Lung (tissue), 12 donors: Measurements from ENCODE around the gene FAM193A. TPM values are rescaled to one million over a fixed set of nuclear protein-coding genes. Genes with fewer than 3 reads are reported as not detected.
A peak's percentile ranks its signal among the peaks of the same experiment; 100 is the strongest.

Source experiments
- ATAC-seq: fragments of 200-7000 bp; cut with Tn5 transposase; one replicate; pipeline ENCODE4 v1.9.1; 2020; ENCODE audit warnings: moderate number of reproducible peaks; ENCODE audit not compliant: insufficient read depth, low FRiP score
- DNase-seq, 3 donors: peaks; one replicate each; pipeline ENCODE4 v3.0.0-alpha.2; 2013 to 2017
- H3K27ac ChIP-seq, 2 donors: one replicate each; pipeline ENCODE4 v1.5.1; 2013; ENCODE audit warnings: mild to moderate bottlenecking in 2 of 2, moderate library complexity in 2 of 2, control low read depth in 1 of 2, inconsistent platforms in 1 of 2, low read depth in 1 of 2, low read length in 1 of 2
- H3K27me3 ChIP-seq, 3 donors: one replicate each; pipeline ENCODE4 v1.5.1; 2013; ENCODE audit warnings: low read length in 2 of 3; ENCODE audit not compliant: control insufficient read depth in 3 of 3, insufficient read depth in 3 of 3
- H3K36me3 ChIP-seq, 4 donors: one replicate each; pipeline ENCODE4 v1.5.1; 2013; ENCODE audit warnings: low read length in 4 of 4, mild to moderate bottlenecking in 1 of 4, moderate library complexity in 1 of 4; ENCODE audit not compliant: control insufficient read depth in 4 of 4, insufficient read depth in 4 of 4
- H3K4me1 ChIP-seq, 5 donors: one replicate each; pipeline ENCODE4 v1.5.1; 2013; ENCODE audit warnings: low read length in 5 of 5, mild to moderate bottlenecking in 2 of 5, moderate library complexity in 1 of 5; ENCODE audit not compliant: control insufficient read depth in 5 of 5, insufficient read depth in 5 of 5
- H3K4me3 ChIP-seq: one replicate; pipeline ENCODE4 v1.5.1; 2013; ENCODE audit warnings: mild to moderate bottlenecking, control low read depth, moderate library complexity
- H3K9ac ChIP-seq, 2 donors: one replicate each; pipeline ENCODE4 v1.5.1; 2013; ENCODE audit warnings: low read length in 2 of 2, control low read depth in 1 of 2; ENCODE audit not compliant: insufficient read depth in 1 of 2
- H3K9me3 ChIP-seq, 4 donors: one replicate each; pipeline ENCODE4 v1.5.1; 2013; ENCODE audit warnings: low read length in 3 of 4, mild to moderate bottlenecking in 1 of 4, moderate library complexity in 1 of 4; ENCODE audit not compliant: control insufficient read depth in 4 of 4, insufficient read depth in 3 of 4
- WGBS, 2 donors: extraction: QIAGEN DNeasy Blood & Tissue Kit; methylation state at CpG; one replicate each; pipeline ENCODE4 v1.1.7; 2013; 5-methylcytosine and 5-hydroxymethylcytosine counted together
- polyA plus RNA-seq, 2 donors: library from polyadenylated mRNA; stranded (reverse); fragments of 200-250 nt; gene quantifications; one replicate each; pipeline ENCODE4 v1.2.1, GENCODE V29; 2013
- total RNA-seq, 2 donors: library from RNA; depleted of rRNA in 1 of 2; stranded (reverse); fragments of >200 nt in 1 of 2; gene quantifications; one replicate each; pipeline ENCODE4 v1.2.1, GENCODE V29; 2014 to 2021
- TF ChIP-seq, protein P1 (sequence below): IDR thresholded peaks from 2 replicates; pipeline ENCODE4 v1.5.1; 2012; ENCODE audit warnings: mild to moderate bottlenecking; ENCODE audit errors: control extremely low read depth, extremely low read depth
- donor health status: control.
- donor health status: control.
- donor health status: Bipolar disorder and iron deficiency.
- donor health status: healthy.
- donor health status: DM: yes; HTN: yes; CAD: no.

FAM193A gene
- total and polyA plus RNA-seq, 4 donors, result 9.7 to 33.2 (median 17.5) TPM

DNA sequence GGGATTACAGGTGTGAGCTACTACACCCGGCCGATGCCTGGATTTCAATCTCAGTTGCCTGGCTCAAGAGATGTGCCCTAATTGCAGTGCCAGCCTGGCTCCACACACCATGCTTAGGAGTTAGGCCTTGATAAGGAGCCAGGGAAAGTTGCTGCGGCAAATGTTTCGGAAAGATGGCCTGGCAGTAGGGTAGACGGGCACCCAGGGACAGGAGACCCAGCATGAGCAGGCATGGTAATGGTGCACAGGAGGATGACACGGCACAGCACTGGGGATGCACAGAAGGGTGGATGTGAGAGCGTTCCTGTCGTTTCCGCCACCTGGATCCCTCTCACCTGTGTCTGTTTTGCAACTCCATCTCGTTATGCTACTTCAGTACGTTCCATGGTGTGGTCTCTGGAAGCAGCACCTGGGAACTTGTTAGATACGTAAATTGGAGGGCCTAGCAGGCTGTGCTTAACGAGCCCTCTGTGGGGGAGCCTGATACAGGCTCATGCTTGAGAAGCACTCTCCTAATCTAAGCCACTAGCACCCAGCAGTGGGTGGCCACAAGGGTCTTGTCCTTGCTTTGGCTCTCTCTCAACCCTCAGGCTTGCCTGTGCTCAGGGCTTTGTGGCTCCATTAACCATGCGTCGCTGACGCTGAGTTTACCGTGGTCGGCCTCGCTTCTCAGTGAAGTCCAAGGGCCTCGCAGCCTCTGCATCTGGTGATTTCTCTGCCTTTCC is 47.2 kb upstream of the FAM193A start:
- no peak for ATAC-seq

DNA sequence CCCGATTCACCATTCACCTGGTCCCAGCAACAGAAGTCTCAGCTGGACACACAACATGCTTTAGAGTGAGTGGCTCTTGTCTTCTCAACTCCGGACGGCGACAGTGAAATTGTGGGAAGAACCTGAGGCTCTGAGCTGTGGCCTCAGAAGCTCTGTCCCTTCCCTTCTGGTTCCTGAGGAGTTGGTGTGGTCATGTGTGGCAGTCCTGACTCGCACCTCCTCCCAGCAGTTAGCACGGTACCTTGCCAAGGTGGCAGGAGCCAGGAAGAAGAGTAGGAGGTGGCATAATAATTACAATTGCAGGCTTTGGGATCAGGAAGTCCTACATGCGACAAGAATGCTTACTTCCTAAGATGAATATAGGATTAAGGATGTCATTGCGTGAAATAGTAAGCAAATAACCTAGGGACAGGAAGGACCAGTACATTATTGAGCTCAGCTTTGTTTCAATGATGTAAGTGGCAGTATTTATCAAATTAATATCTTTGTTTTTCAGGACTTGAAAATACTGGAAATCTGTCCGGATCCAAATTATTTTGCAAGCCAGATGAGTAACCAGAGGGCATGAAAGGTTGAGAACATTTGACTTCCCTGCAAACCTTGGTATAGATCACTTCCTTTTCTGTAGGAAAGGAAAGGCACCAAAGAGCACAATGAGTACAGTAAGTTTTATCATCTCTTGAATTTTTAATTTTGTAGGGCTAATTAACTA is 46.5 kb upstream of the FAM193A start:
- DNase-seq, result no peak
- H3K36me3 ChIP-seq, result peaks cover 5 to 23% (median 19%) of the 10 kb centered on the region in 4 donors
- H3K9ac ChIP-seq, result no peak overlapping the region
- TF ChIP-seq, protein P1, sequence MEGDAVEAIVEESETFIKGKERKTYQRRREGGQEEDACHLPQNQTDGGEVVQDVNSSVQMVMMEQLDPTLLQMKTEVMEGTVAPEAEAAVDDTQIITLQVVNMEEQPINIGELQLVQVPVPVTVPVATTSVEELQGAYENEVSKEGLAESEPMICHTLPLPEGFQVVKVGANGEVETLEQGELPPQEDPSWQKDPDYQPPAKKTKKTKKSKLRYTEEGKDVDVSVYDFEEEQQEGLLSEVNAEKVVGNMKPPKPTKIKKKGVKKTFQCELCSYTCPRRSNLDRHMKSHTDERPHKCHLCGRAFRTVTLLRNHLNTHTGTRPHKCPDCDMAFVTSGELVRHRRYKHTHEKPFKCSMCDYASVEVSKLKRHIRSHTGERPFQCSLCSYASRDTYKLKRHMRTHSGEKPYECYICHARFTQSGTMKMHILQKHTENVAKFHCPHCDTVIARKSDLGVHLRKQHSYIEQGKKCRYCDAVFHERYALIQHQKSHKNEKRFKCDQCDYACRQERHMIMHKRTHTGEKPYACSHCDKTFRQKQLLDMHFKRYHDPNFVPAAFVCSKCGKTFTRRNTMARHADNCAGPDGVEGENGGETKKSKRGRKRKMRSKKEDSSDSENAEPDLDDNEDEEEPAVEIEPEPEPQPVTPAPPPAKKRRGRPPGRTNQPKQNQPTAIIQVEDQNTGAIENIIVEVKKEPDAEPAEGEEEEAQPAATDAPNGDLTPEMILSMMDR, result no peak
- no peaks in the 10 kb centered on the region for H3K27me3 ChIP-seq
- peak overlapping the region in 1 of 2 donors; percentile 49 for H3K27ac ChIP-seq
- no peaks in the 10 kb centered on the region for H3K9me3 ChIP-seq
- H3K4me1 ChIP-seq, result peaks cover 0 to 30% (median 0%) of the 10 kb centered on the region in 5 donors
- H3K4me3 ChIP-seq, result no peak overlapping the region
- WGBS, 2 donors, result 77 to 89% methylated on average over 9 of the region's 9 CpGs
- no peak for ATAC-seq

More for the DNA sequence above, 47.2 kb upstream of the FAM193A start:
- H3K27me3 ChIP-seq, result no peaks in the 10 kb centered on the region
- H3K27ac ChIP-seq, result peak overlapping the region in 1 of 2 donors; percentile 49
- WGBS, 2 donors, result 92 to 95% methylated on average over 20 of the region's 20 CpGs
- H3K4me3 ChIP-seq, result no peak overlapping the region
- TF ChIP-seq, protein P1, result no peak
- H3K9ac ChIP-seq, result no peak overlapping the region
- no peak for DNase-seq
- no peaks in the 10 kb centered on the region for H3K9me3 ChIP-seq
- peaks cover 5 to 23% (median 19%) of the 10 kb centered on the region in 4 donors for H3K36me3 ChIP-seq
- peaks cover 0 to 35% (median 2%) of the 10 kb centered on the region in 5 donors for H3K4me1 ChIP-seq

GRCh38 chr4:2492970-2493369 is 43.5 kb upstream of the FAM193A start:
- peaks cover 9 to 38% (median 29%) of the 10 kb centered on the region in 4 donors for H3K36me3 ChIP-seq
- no peak for ATAC-seq
- peaks cover 0 to 16% (median 0%) of the 10 kb centered on the region in 5 donors for H3K4me1 ChIP-seq
- TF ChIP-seq, protein P1, result no peak
- H3K9ac ChIP-seq, result no peak overlapping the region
- no peak overlapping the region for H3K4me3 ChIP-seq
- no peaks in the 10 kb centered on the region for H3K9me3 ChIP-seq
- H3K27ac ChIP-seq, result no peak overlapping the region
- WGBS, 2 donors, result 73% methylated on average over 1 of the region's 1 CpG
- no peak for DNase-seq
- no peaks in the 10 kb centered on the region for H3K27me3 ChIP-seq
